Hepatocyte (in vitro differentiated cells): ENCODE results near the gene SMIM5. TPM values are rescaled to one million over a fixed set of nuclear protein-coding genes. Genes with fewer than 3 reads are reported as not detected.

ENCODE experiments used
- DNase-seq: peaks from one replicate; pipeline ENCODE4 v3.0.0-alpha.2; 2016; ENCODE audit warnings: low spot score
- H2AFZ ChIP-seq: fragments of 200-600 bp; sonication (generic); 2 replicates; pipeline ENCODE4 v1.6.0; 2016; ENCODE audit warnings: antibody characterized with exemption, mild to moderate bottlenecking
- H3K27ac ChIP-seq: fragments of 200-600 bp; sonication (generic); 2 replicates; pipeline ENCODE4 v1.5.1; 2016; ENCODE audit warnings: mild to moderate bottlenecking
- H3K27me3 ChIP-seq: fragments of 200-600 bp; sonication (generic); 2 replicates; pipeline ENCODE4 v1.6.1; 2016
- H3K36me3 ChIP-seq: fragments of 200-600 bp; sonication (generic); replicated peaks from 2 replicates; pipeline ENCODE4 v1.5.1; 2016; ENCODE audit warnings: low read depth; ENCODE audit not compliant: insufficient read depth
- H3K4me1 ChIP-seq: fragments of 200-600 bp; sonication (generic); 2 replicates; pipeline ENCODE4 v1.5.1; 2016; ENCODE audit warnings: mild to moderate bottlenecking, moderate library complexity; ENCODE audit not compliant: insufficient read depth
- H3K4me2 ChIP-seq: fragments of 200-600 bp; sonication (generic); 2 replicates; pipeline ENCODE4 v1.6.0; 2016
- H3K4me3 ChIP-seq: fragments of 200-600 bp; sonication (generic); 2 replicates; pipeline ENCODE4 v1.5.1; 2016; ENCODE audit warnings: mild to moderate bottlenecking
- H3K79me2 ChIP-seq: fragments of 200-600 bp; sonication (generic); 2 replicates; pipeline ENCODE4 v1.6.0; 2017; ENCODE audit warnings: mild to moderate bottlenecking
- H3K9me2 ChIP-seq: fragments of 200-600 bp; sonication (generic); replicated peaks from 2 replicates; pipeline ENCODE4 v1.6.0; 2017; ENCODE audit warnings: mild to moderate bottlenecking; ENCODE audit not compliant: insufficient read depth
- H3K9me3 ChIP-seq: fragments of 200-600 bp; sonication (generic); 2 replicates; pipeline ENCODE4 v1.5.1; 2016; ENCODE audit warnings: low read depth, mild to moderate bottlenecking
- H4K20me1 ChIP-seq: fragments of 200-600 bp; sonication (generic); 2 replicates; pipeline ENCODE4 v1.6.0; 2016; ENCODE audit warnings: mild to moderate bottlenecking; ENCODE audit not compliant: insufficient read depth, poor library complexity, severe bottlenecking
- EZH2 ChIP-seq: fragments of 200-600 bp; sonication (generic); IDR thresholded peaks from 2 replicates; pipeline ENCODE4 v1.6.1; 2016; ENCODE audit warnings: antibody characterized with exemption, mild to moderate bottlenecking, borderline replicate concordance
- EZH2phosphoT487 ChIP-seq: fragments of 200-600 bp; sonication (generic); IDR thresholded peaks from one replicate; pipeline ENCODE4 v1.6.1; 2018; ENCODE audit warnings: antibody characterized with exemption, mild to moderate bottlenecking, low read depth, moderate library complexity; ENCODE audit not compliant: unreplicated experiment, severe bottlenecking
- WGBS: methylation state at CpG from one replicate; pipeline ENCODE4 v1.1.6; 2016; ENCODE audit warnings: low lambda C conversion rate; ENCODE audit errors: missing lambda C conversion rate; 5-methylcytosine and 5-hydroxymethylcytosine counted together
- polyA plus RNA-seq: library from polyadenylated mRNA; unstranded; fragments of >200 nt; fragmentation: Nextera tagmentation; extraction: Ambion mirVana; gene quantifications from 2 replicates; pipeline ENCODE4 v1.2.1, GENCODE V29; 2016
- total RNA-seq: library from RNA; depleted of rRNA; stranded (reverse); fragments of >200 nt; gene quantifications from 2 replicates; pipeline ENCODE4 v1.2.3, GENCODE V29; 2014
- TF ChIP-seq, protein P1 (sequence below): fragments of 200-600 bp; sonication (generic); IDR thresholded peaks from 2 replicates; pipeline ENCODE4 v1.5.1; 2016; ENCODE audit warnings: antibody characterized with exemption, mild to moderate bottlenecking; ENCODE audit not compliant: poor library complexity

The SMIM5 gene
- total and polyA plus RNA-seq, 2 experiments from 2014 or later: 4.1 to 6.8 TPM

DNA sequence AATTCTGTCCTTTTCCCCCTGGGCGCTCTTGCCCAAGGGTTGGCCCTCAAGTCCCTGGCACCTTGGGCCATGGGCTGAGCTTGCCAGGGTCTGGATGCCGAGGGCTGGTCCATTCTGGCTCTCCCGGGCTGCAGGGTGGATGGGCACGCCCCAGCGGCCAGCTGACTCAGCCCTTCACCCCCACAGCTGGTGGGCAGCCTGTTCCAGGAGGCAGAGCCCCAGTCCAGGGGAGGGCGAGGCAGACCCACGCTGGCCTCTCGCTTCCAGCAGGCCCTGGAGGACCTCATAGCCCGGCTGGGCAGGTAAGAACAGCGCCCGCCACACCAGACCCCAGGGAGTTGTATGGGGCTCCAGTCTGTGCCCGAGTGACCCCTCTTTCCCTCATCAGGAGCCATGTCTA lies 30.6 kb upstream of the SMIM5 start:
- Histone ChIP-seq H3K27me3 (no peaks in the 10 kb centered on the region), H3K9me3 (no peaks in the 10 kb centered on the region), H4K20me1 (no peaks in the 10 kb centered on the region), H3K27ac (no peak overlapping the region), H3K36me3 (no peaks in the 10 kb centered on the region), H3K4me2 (no peak overlapping the region), H3K9me2 (no peaks in the 10 kb centered on the region), H3K4me1 (no peaks in the 10 kb centered on the region), H2AFZ (no peak overlapping the region), H3K79me2 (no peaks in the 10 kb centered on the region), H3K4me3 (no peak overlapping the region)
- DNase-seq: no peak
- 92% methylated on average over 12 of the region's 12 CpGs for WGBS
- TF ChIP-seq EZH2 (no peak), EZH2phosphoT487 (no peak)
- TF ChIP-seq, protein P1, sequence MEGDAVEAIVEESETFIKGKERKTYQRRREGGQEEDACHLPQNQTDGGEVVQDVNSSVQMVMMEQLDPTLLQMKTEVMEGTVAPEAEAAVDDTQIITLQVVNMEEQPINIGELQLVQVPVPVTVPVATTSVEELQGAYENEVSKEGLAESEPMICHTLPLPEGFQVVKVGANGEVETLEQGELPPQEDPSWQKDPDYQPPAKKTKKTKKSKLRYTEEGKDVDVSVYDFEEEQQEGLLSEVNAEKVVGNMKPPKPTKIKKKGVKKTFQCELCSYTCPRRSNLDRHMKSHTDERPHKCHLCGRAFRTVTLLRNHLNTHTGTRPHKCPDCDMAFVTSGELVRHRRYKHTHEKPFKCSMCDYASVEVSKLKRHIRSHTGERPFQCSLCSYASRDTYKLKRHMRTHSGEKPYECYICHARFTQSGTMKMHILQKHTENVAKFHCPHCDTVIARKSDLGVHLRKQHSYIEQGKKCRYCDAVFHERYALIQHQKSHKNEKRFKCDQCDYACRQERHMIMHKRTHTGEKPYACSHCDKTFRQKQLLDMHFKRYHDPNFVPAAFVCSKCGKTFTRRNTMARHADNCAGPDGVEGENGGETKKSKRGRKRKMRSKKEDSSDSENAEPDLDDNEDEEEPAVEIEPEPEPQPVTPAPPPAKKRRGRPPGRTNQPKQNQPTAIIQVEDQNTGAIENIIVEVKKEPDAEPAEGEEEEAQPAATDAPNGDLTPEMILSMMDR: no peak

DNA sequence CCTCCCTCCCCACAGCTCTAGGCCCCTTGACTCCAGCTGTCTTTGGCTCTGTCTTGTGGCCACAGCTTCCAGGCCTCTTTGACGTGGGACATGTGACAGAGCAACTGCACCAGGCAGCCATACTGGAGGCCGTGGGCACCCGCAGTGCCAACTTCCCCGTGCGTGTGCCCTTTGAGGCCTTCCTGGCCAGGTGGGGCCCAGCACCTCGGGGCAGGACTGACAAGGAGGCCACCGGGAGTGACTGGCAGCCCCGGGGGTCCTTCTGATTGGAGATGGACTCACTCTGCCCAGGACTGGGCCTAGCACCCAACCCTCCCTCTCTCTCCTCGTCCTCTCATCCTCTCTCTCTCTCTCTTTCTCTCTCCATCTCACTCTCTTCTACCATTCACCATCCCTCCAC lies 30.1 kb upstream of the SMIM5 start:
- H3K27ac ChIP-seq: no peak overlapping the region
- no peaks in the 10 kb centered on the region for H3K27me3 ChIP-seq
- H3K4me2 ChIP-seq: no peak overlapping the region
- H3K36me3 ChIP-seq: no peaks in the 10 kb centered on the region
- no peak overlapping the region for H3K4me3 ChIP-seq
- H4K20me1 ChIP-seq: no peaks in the 10 kb centered on the region
- H3K4me1 ChIP-seq: no peaks in the 10 kb centered on the region
- WGBS: 83% methylated on average over 8 of the region's 9 CpGs
- DNase-seq: no peak
- H3K9me3 ChIP-seq: no peaks in the 10 kb centered on the region
- no peak for TF ChIP-seq EZH2
- no peak for TF ChIP-seq EZH2phosphoT487
- TF ChIP-seq, protein P1: no peak
- no peaks in the 10 kb centered on the region for H3K9me2 ChIP-seq
- no peaks in the 10 kb centered on the region for H3K79me2 ChIP-seq
- H2AFZ ChIP-seq: no peak overlapping the region

DNA sequence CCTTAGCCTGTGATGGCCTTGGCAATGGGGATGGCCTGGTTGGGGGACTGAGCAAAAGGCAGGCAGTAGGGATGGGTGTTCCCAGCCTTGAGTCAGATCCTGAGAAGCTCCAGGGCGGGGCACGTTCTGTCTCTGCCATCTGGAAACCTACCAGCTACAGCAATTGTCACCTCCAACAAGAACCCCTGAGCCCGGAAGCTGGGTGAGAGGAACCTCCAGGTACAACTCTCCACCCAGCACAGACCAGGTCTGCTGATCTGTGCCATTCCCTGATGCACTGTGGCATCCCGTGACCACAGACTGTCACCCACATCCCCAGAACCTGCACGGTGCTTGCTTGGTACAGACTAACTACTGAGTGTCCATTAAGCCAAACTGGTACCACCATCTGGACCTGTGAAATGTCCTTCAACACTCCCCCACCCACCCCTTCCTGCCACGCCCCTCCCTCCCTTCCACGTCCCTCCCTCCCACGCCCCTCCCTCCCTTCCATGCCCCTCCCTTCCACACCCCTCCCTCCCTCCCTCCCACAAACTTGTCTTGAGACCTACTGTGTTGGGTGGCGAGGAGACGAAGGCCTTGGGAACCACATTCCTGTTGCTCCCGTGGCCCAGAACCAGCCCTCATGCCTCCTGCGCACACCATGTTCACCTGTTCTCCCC lies 29.1 kb upstream of the SMIM5 start:
- 93% methylated on average over 9 of the region's 12 CpGs for WGBS
- Histone ChIP-seq H3K9me2 (no peaks in the 10 kb centered on the region), H3K9me3 (no peaks in the 10 kb centered on the region), H3K4me1 (no peaks in the 10 kb centered on the region), H3K27ac (no peak overlapping the region), H2AFZ (no peak overlapping the region), H3K4me3 (no peak overlapping the region), H3K36me3 (no peaks in the 10 kb centered on the region), H4K20me1 (no peaks in the 10 kb centered on the region), H3K27me3 (no peaks in the 10 kb centered on the region), H3K79me2 (no peaks in the 10 kb centered on the region), H3K4me2 (no peak overlapping the region)
- TF ChIP-seq EZH2phosphoT487 (no peak), EZH2 (no peak)
- TF ChIP-seq, protein P1: no peak
- DNase-seq: no peak
